GM18511 (cell line): ENCODE measurements around the gene SPSB4.

Experiments
- ATAC-seq: cut with Tn5 transposase; IDR thresholded peaks from one replicate; pipeline ENCODE4 v1.9.1; 2021; ENCODE audit warnings: mild to moderate bottlenecking, moderate library complexity; ENCODE audit not compliant: unreplicated experiment

The SPSB4 gene

GRCh38 chr3:141073580-141073979 lies 22.4 kb downstream of the SPSB4 start:
- no peak for ATAC-seq

GRCh38 chr3:141074529-141074928 lies 23.4 kb downstream of the SPSB4 start:
- ATAC-seq: no peak

- ATAC-seq: no peak
Measured at GRCh38 chr3:141076036-141076773, 25.1 kb downstream of the SPSB4 start.

DNA sequence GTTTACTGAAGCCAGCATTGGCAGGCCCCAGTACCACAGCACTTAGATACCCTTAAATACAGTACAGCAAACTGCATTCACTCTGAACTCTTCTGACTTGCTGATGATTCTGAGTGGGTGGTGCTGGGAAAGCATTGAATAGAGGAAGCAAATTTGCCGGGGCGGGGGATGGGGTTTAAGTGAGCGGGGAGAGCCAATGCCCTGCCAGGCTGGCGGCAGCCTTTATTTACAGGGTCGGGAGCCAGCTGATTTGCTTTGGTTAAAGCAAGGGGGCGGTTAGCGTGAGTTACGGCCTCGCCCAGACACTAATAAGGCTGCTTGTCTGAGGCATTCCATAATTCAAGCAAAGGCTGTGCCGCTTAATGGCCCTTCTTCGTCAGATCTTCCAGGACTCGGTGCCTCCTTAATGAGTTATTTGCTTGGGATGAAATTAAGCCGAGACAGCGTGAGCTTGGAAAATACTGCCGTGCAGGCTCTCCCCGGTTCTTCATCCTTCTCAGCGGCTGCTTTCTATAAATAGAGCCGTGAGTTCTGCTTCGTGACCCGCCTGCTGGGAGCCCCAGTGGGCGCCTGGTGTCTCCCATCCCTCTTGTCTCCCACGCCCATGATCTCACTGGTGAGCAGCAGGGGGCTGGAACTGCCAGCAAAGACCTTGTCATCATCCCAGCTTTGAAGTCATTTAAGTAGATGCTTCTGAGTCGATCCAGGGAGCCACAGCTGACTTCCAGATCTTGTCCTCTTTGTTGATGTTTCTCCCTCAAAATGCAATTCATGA lies 25.8 kb downstream of the SPSB4 start:
- ATAC-seq: peak; percentile 61

GRCh38 chr3:141077631-141078030 lies 26.5 kb downstream of the SPSB4 start:
- ATAC-seq: no peak

DNA sequence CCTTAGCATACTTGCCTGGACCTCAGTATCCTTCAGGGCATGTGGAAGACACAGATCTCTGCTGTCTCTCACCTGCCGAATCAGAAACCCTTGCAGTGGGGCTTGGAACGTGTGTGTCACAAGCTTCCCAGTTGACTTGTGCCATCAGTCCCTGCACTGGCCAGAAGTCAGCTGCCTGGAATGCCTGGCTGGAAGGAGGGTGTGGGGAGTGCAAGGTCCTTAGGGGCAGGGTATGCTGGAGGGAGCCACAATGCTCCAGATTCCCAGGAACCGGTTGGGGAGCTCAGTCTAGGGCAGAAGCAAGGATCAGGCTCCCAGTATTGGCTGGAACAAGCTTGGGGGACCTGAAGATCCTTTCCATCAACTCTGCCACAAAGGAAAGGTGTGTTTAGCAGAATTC lies 27.1 kb downstream of the SPSB4 start:
- no peak for ATAC-seq

DNA sequence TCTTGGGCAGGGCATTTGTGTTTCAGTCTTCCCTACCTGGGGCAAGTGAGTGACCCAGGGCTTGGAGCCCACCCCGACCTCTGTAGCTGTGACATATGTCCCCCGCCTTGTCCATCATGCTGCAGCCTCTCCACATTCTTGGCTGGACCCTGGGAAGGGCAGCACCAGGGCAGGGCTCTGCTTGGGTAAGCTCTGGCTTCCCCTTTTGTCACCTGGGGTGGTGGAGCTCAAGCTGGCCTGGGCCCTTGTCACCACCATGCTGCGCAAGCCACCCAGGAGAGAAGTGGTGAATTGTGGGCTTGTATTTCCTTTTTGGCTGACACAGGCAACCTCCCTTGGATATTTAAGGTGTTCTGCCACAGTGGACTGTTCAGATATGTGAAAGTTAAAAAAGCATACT lies 29.3 kb downstream of the SPSB4 start:
- no peak for ATAC-seq

DNA sequence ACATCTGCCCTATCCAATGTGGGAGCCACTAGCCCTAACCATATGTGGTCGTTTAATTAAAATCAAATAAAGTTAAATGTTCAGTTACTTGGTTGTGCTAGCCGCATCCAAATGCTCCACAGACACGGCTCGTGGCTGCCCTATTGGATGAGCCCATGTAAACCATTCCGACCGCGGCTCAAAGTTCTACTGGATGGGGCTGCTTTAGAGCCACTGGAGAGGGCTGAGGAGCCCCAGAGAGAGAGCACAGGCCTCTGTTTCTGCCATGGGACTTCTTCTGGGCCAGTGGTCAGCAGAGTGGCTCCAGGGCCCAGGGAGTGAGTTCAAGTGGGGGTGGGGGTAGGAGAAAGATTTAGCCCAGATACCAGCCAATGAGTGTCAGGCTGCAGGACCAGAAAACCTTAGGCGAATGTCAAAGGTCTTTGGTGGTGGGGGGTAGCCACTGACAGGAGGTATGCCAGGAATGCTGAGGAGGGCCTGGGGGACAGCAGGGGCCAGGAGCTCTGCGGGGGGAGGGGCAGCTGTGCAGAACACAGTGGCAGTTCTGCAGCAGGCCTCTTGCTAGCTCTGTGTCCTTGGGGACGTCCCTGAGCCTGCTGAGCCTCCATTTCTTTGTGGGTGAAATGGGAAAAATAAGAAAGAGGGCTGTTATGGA lies 30.1 kb downstream of the SPSB4 start:
- ATAC-seq: no peak

GRCh38 chr3:141082064-141082463 lies 30.9 kb downstream of the SPSB4 start:
- no peak for ATAC-seq

- no peak for ATAC-seq
Measured at GRCh38 chr3:141083226-141083625, 32.1 kb downstream of the SPSB4 start.

GRCh38 chr3:141083836-141084649 lies 32.9 kb downstream of the SPSB4 start:
- no peak for ATAC-seq

DNA sequence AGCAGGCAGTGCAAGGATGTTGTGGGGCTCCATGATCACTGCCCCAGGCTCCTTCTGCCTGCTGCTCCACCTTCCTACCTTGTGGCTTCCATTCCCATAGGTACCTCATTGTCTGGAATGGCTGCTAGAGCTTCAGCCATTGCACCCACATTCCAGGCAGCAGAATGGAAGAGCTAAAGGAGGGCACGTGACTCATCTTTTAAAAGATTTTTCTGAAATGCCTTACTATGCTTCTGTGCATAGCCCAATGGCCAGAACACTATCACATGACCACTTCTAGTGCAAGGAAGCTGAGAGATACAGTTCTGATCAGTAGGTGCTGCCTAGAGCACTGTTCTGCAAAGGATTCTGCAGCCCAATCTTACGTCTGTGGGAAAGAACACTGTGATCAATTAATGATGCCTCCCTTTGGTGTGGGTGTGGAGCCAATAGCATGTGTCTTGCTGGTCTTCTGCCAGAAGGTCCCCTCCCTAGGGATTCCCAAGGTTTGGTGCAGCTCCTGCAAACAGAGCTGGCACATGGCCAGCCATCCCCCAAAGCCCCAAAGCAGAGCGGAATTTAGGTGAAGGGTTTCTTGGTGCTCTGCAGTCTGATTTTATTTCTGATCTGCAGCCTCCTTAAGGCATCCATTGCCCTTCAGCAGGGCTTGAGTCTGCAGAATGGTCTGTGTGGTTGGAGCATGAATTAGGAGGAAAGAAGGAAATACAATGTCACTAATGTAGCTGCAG lies 34.4 kb downstream of the SPSB4 start:
- ATAC-seq: no peak

- no peak for ATAC-seq
Measured at GRCh38 chr3:141086188-141086587, 35.0 kb downstream of the SPSB4 start.

GRCh38 chr3:141087076-141087777 lies 36.1 kb downstream of the SPSB4 start:
- ATAC-seq: no peak

- no peak for ATAC-seq
Measured at GRCh38 chr3:141087778-141088130, 36.6 kb downstream of the SPSB4 start.

DNA sequence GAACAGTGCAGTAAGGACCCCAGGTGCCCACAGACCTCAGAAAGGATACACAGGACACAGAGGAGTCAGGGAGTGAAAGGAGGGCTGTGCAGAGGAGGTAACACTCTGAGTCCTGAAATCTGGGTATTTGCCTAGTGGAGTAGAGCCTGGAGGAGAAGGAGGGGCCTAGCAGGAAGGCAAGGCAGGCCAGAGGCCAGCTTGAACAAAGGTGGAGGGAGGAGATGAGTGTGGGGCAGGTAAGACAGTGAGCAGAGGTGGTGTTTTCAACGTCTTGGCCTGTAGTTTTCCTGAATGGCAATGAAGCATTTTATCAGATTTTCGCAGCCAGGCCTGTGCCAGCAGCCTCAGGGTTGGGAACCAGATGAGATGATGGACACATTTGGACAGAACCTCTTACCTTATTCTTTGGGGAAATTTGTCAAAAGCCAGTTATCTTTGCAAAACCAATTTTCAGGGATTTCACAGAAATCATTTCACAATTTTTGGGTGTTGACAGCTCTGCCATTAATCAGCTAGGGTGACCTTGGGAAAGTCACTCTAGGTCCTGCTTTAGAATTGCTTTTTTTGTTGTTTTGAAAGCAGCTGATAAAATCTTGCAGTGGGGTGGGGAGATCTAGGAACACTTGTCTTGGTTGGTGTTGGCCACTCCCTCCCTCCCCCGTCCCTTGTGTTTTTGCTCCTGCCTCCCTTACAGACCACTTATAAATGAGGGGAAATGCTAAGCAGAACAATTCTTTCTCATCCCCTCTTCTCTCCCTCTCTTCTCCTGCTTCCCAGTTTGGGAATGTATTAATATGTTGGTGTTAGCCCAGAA lies 38.4 kb downstream of the SPSB4 start:
- no peak for ATAC-seq

DNA sequence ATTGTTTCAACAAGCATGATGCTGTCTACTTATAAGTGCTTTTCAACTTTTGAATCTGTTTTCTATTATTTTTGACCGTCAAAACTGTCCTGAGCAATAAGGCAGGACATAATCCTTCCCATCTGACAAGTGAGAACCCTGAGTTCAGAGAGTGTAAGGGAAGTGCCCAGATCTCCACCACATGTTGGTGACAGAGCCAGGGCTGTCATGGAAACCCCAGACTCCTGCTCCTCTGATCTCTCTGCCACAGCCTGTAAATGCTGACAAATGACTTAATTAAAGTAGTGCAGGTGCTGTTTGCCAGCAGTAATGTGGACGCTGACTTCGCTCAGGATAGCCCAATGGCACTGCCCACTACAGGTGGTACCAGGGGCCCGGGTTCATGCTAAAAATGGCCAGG lies 40.3 kb downstream of the SPSB4 start:
- ATAC-seq: no peak

DNA sequence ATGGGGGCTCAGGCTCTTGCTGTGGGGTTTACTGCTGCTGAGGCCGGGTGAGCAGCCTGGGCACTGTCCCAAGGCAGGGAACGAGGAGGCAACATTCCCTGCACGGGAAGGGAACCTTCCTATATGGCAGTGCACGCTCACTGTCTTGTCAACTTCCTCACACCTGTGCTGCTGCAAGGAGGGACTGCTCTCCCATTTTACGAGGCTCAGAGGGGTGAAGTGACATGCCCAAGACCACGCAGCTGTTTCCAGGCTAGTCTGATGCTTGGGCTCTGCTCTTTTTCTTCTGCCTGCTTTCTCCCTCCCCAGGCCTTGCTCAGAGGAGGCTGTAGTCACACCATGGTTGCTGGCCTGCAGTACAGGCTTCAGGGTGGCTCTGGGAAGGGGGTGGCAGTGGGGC lies 41.5 kb downstream of the SPSB4 start:
- no peak for ATAC-seq

DNA sequence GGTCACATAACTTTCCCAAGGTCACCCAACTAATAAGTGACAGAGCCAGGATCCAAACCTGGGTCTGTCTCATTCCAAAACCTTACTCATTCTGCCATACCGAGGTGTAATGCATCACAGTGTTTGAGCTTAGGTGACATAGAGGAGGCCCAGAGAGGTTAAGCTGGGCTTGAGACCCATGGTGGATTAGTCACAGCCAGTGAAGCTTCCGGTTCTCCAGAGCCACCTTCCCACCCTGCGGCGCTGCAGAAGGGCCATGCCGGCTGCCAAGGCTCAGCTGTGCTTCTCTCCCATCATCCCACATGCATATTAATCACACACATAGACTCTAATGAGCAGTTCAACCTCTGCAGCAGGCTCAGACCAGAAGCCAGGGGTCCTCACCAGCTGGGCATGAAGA lies 42.2 kb downstream of the SPSB4 start:
- ATAC-seq: no peak
